Upper lobe of left lung (tissue), 4 donors: ENCODE measurements around the gene TNRC6B.

Source experiments
- POLR2A ChIP-seq, 4 donors: fragments of 450-650 bp; IDR thresholded peaks; one replicate each; pipeline ENCODE4 v1.5.1; 2016 to 2017; ENCODE audit warnings: antibody characterized with exemption in 4 of 4, mild to moderate bottlenecking in 2 of 4
- POLR2AphosphoS5 ChIP-seq, 2 donors: sonication (generic); formaldehyde crosslinking; IDR thresholded peaks; one replicate each; pipeline ENCODE4 v1.5.1; 2017; ENCODE audit warnings: antibody characterized with exemption in 2 of 2
- TF ChIP-seq, protein P1 (sequence below), 6 experiments: fragments of 450-650 bp in 4 of 6; fragments of 200-600 bp in 2 of 6; sonication (generic) in 2 of 6; IDR thresholded peaks; one replicate each; pipeline ENCODE4 v1.5.1; 2016 to 2019; ENCODE audit warnings: antibody characterized with exemption in 6 of 6

DNA sequence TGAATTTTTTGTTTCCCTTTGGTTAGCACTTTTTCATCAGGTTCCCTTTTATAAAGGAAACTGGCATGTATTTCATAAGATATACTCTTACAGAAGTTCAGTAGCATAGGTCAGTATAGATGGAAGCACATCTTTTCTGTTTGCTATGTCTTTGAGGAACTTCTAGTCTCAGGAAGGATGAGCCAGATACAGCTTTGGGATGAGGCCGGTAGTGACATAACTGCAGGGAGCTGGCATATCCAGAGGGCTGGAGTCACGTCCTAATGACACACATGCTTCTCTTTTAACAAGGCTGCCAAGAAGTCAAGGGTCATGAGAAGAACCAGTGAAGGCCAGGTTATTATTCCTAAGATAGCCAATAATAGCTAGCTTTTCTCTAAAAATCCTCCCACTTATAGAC is 135.3 kb downstream of the TNRC6B start:
- TF ChIP-seq, protein P1, sequence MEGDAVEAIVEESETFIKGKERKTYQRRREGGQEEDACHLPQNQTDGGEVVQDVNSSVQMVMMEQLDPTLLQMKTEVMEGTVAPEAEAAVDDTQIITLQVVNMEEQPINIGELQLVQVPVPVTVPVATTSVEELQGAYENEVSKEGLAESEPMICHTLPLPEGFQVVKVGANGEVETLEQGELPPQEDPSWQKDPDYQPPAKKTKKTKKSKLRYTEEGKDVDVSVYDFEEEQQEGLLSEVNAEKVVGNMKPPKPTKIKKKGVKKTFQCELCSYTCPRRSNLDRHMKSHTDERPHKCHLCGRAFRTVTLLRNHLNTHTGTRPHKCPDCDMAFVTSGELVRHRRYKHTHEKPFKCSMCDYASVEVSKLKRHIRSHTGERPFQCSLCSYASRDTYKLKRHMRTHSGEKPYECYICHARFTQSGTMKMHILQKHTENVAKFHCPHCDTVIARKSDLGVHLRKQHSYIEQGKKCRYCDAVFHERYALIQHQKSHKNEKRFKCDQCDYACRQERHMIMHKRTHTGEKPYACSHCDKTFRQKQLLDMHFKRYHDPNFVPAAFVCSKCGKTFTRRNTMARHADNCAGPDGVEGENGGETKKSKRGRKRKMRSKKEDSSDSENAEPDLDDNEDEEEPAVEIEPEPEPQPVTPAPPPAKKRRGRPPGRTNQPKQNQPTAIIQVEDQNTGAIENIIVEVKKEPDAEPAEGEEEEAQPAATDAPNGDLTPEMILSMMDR (IDR thresholded peaks at IDR 0.05): no peak
- no peak for TF ChIP-seq POLR2A (IDR thresholded peaks at IDR 0.05)
- TF ChIP-seq POLR2AphosphoS5 (IDR thresholded peaks at IDR 0.05): no peak
